GM23338 (cell line): ENCODE results near the gene DCDC1. TPM values are rescaled to one million over a fixed set of nuclear protein-coding genes. Genes with fewer than 3 reads are reported as not detected.

Experiments used
- ATAC-seq: fragments of 200-7000 bp; cut with Tn5 transposase; 3 replicates; pipeline ENCODE4 v1.9.1; 2020
- DNase-seq: peaks from one replicate; pipeline ENCODE4 v3.0.0-alpha.2; 2015; ENCODE audit warnings: low spot score
- H2AFZ ChIP-seq: fragments of 200-600 bp; sonication (generic); 2 replicates; pipeline ENCODE4 v1.8.0; 2016; ENCODE audit warnings: antibody characterized with exemption, mild to moderate bottlenecking, moderate library complexity
- H3F3A ChIP-seq: fragments of 200-600 bp; sonication (generic); replicated peaks from 2 replicates; pipeline ENCODE4 v1.8.0; 2017; ENCODE audit warnings: antibody characterized with exemption, mixed run types, low read depth
- H3K27ac ChIP-seq: fragments of 200-600 bp; sonication (generic); 2 replicates; pipeline ENCODE4 v1.6.1; 2016; ENCODE audit warnings: low read depth
- H3K27me3 ChIP-seq: fragments of 200-600 bp; sonication (generic); 2 replicates; pipeline ENCODE4 v1.8.0; 2016; ENCODE audit warnings: mild to moderate bottlenecking, mixed run types, moderate library complexity; ENCODE audit not compliant: insufficient read depth
- H3K36me3 ChIP-seq: fragments of 200-600 bp; sonication (generic); 2 replicates; pipeline ENCODE4 v1.8.0; 2016; ENCODE audit warnings: mild to moderate bottlenecking; ENCODE audit not compliant: insufficient read depth
- H3K4me1 ChIP-seq: fragments of 200-600 bp; sonication (generic); 2 replicates; pipeline ENCODE4 v1.8.0; 2016; ENCODE audit warnings: mild to moderate bottlenecking, moderate library complexity; ENCODE audit not compliant: insufficient read depth
- H3K4me2 ChIP-seq: fragments of 200-600 bp; sonication (generic); 2 replicates; pipeline ENCODE4 v1.7.1; 2017; ENCODE audit warnings: mixed run types
- H3K4me3 ChIP-seq: fragments of 200-600 bp; sonication (generic); 2 replicates; pipeline ENCODE4 v1.6.1; 2016; ENCODE audit warnings: mixed run types
- H3K79me2 ChIP-seq: fragments of 200-600 bp; sonication (generic); replicated peaks from 2 replicates; pipeline ENCODE4 v1.8.0; 2017; ENCODE audit warnings: mild to moderate bottlenecking; ENCODE audit not compliant: insufficient read depth
- H3K9me2 ChIP-seq: fragments of 200-600 bp; sonication (generic); 2 replicates; pipeline ENCODE4 v1.8.0; 2017; ENCODE audit not compliant: insufficient read depth
- H4K20me1 ChIP-seq: fragments of 200-600 bp; sonication (generic); replicated peaks from 2 replicates; pipeline ENCODE4 v1.8.0; 2017; ENCODE audit warnings: mild to moderate bottlenecking; ENCODE audit not compliant: insufficient read depth
- H3K27ac Mint-ChIP-seq: 2 replicates; pipeline ENCODE4 v1.8.0; 2020; ENCODE audit warnings: inconsistent platforms, mild to moderate bottlenecking, moderate library complexity, mixed read lengths
- H3K27me3 Mint-ChIP-seq: 3 replicates; pipeline ENCODE4 v1.8.0; 2022; ENCODE audit warnings: low read depth, mild to moderate bottlenecking, moderate library complexity, mixed read lengths, inconsistent platforms; ENCODE audit not compliant: insufficient read depth, poor library complexity
- H3K36me3 Mint-ChIP-seq: 3 replicates; pipeline ENCODE4 v1.8.0; 2021; ENCODE audit warnings: low read depth, mild to moderate bottlenecking, inconsistent platforms, moderate library complexity, mixed read lengths
- H3K4me1 Mint-ChIP-seq: 3 replicates; pipeline ENCODE4 v1.8.0; 2020; ENCODE audit warnings: mild to moderate bottlenecking, inconsistent platforms, mixed read lengths
- H3K4me3 Mint-ChIP-seq: 3 replicates; pipeline ENCODE4 v1.8.0; 2021; ENCODE audit warnings: moderate library complexity, mild to moderate bottlenecking, inconsistent platforms, mixed read lengths
- H3K9me3 Mint-ChIP-seq: 3 replicates; pipeline ENCODE4 v1.8.0; 2020; ENCODE audit warnings: moderate library complexity, mild to moderate bottlenecking, inconsistent platforms, mixed read lengths
- CTCF ChIP-seq, 2 experiments: fragments of 200-600 bp in 1 of 2; sonication (generic) in 1 of 2; conservative IDR thresholded peaks; 2 replicates each; pipeline versions ENCODE4 v1.5.1 to v1.6.1; 2016 to 2017; ENCODE audit warnings: antibody characterized with exemption in 2 of 2, low read depth in 2 of 2, mild to moderate bottlenecking in 2 of 2, moderate library complexity in 1 of 2
- ETS1 ChIP-seq: IDR thresholded peaks from 2 replicates; pipeline ENCODE4 v1.6.1; 2016; ENCODE audit warnings: antibody characterized with exemption
- EZH2 ChIP-seq: fragments of 200-600 bp; sonication (generic); IDR thresholded peaks from one replicate; pipeline ENCODE4 v1.8.0; 2017; ENCODE audit warnings: antibody characterized with exemption, mild to moderate bottlenecking, low read depth; ENCODE audit not compliant: unreplicated experiment
- EZH2phosphoT487 ChIP-seq: fragments of 200-600 bp; sonication (generic); IDR thresholded peaks from one replicate; pipeline ENCODE4 v1.8.1; 2018; ENCODE audit warnings: antibody characterized with exemption; ENCODE audit not compliant: unreplicated experiment
- NANOG ChIP-seq: IDR thresholded peaks from 2 replicates; pipeline ENCODE4 v1.6.1; 2016; ENCODE audit warnings: antibody characterized with exemption, borderline replicate concordance
- POLR2AphosphoS5 ChIP-seq: IDR thresholded peaks from 2 replicates; pipeline ENCODE4 v1.6.1; 2016; ENCODE audit warnings: antibody characterized with exemption, low read depth
- REST ChIP-seq: IDR thresholded peaks from one replicate; pipeline ENCODE4 v1.6.1; 2018; ENCODE audit warnings: antibody characterized with exemption; ENCODE audit not compliant: unreplicated experiment
- STAT1 ChIP-seq: IDR thresholded peaks from one replicate; pipeline ENCODE4 v1.6.1; 2016; ENCODE audit warnings: antibody characterized with exemption; ENCODE audit not compliant: unreplicated experiment
- ZNF114 ChIP-seq: fragments of 250-450 bp; sonication (Bioruptor Pico); IDR thresholded peaks from 2 replicates; pipeline ENCODE4 v1.5.0; 2020; ENCODE audit warnings: mild to moderate bottlenecking, moderate library complexity
- ZNF331 ChIP-seq: fragments of 250-450 bp; sonication (Bioruptor Pico); IDR thresholded peaks from 2 replicates; pipeline ENCODE4 v1.5.0; 2020; ENCODE audit warnings: low read depth, mild to moderate bottlenecking, moderate library complexity
- ZNF462 ChIP-seq: fragments of 250-450 bp; sonication (Bioruptor Pico); IDR thresholded peaks from 2 replicates; pipeline ENCODE4 v1.5.0; 2020; ENCODE audit warnings: mild to moderate bottlenecking, moderate library complexity
- polyA plus RNA-seq: library from polyadenylated mRNA; unstranded; fragments of >200 nt; fragmentation: Nextera tagmentation; extraction: Ambion mirVana; gene quantifications from 2 replicates; pipeline ENCODE4 v1.2.1, GENCODE V29; 2016
- total RNA-seq: library from RNA; depleted of rRNA; stranded (reverse); fragments of >200 nt; shearing (Covaris generic); gene quantifications from 2 replicates; pipeline ENCODE4 v1.2.3, GENCODE V29; 2014

DCDC1 gene
- total and polyA plus RNA-seq, 2 experiments from 2014 or later: 0.56 to 0.58 TPM

- TF ChIP-seq POLR2AphosphoS5 (no peak), NANOG (no peak), STAT1 (no peak), ETS1 (no peak), ZNF331 (CRISPR knock-in tag) (no peak), ZNF114 (CRISPR knock-in tag) (no peak), REST (no peak), CTCF (conservative IDR thresholded peaks at IDR 0.05; ENCODE audit: low read depth in 2 of 2) (no peak), EZH2 (no peak), EZH2phosphoT487 (no peak)
These were observed 276.9 kb downstream of the DCDC1 start (continued) for GRCh38 chr11:31092638-31093037.

- Mint-ChIP-seq H3K27me3 (no peaks in the 10 kb centered on the region), H3K27ac (no peak overlapping the region), H3K36me3 (peaks cover 16% of the 10 kb centered on the region; the same call in 2 of the 3 replicates), H3K4me1 (no peaks in the 10 kb centered on the region), H3K9me3 (peaks cover 23% of the 10 kb centered on the region), H3K4me3 (no peak overlapping the region)
- H2AFZ ChIP-seq: no peak overlapping the region
- no peaks in the 10 kb centered on the region for H3K4me1 ChIP-seq
- no peaks in the 10 kb centered on the region for H3F3A ChIP-seq
- H3K79me2 ChIP-seq: no peaks in the 10 kb centered on the region
- ATAC-seq (no peak), DNase-seq (peak; percentile 21)
- no peaks in the 10 kb centered on the region for H3K27me3 ChIP-seq
- no peaks in the 10 kb centered on the region for H4K20me1 ChIP-seq
- 0 out of 2 replicates have a peak, but pooled peaks cover 7% of the 10 kb centered on the region for H3K36me3 ChIP-seq
- no peak overlapping the region for H3K4me2 ChIP-seq
- H3K9me2 ChIP-seq: 0 out of 2 replicates have a peak, but pooled peaks cover 5% of the 10 kb centered on the region
- H3K4me3 ChIP-seq: no peak overlapping the region
- H3K27ac ChIP-seq: no peak overlapping the region
- TF ChIP-seq ZNF331 (CRISPR knock-in tag) (no peak), ZNF462 (CRISPR knock-in tag) (no peak), STAT1 (no peak)
These were observed 280.4 kb downstream of the DCDC1 start for GRCh38 chr11:31089117-31089516.
